Peyer's patch (tissue), 4 donors: ENCODE measurements around the gene ANKRD36. TPM values are rescaled to one million over a fixed set of nuclear protein-coding genes. Genes with fewer than 3 reads are reported as not detected.
"Not testable (repeated sequence)": the region's sequence is repeated elsewhere in the genome, so short reads cannot be mapped to it uniquely, and the experiment has no call there.

Experiments
- DNase-seq, 3 donors: peaks; one replicate each; pipeline ENCODE4 v3.0.0-alpha.2; 2017 to 2019
- H3K27ac ChIP-seq, 4 donors: fragments of 200-600 bp; sonication (generic); one replicate each; pipeline ENCODE4 v1.5.1; 2016 to 2019
- H3K27me3 ChIP-seq, 2 donors: fragments of 200-600 bp; sonication (generic); one replicate each; pipeline ENCODE4 v1.5.1; 2019
- H3K36me3 ChIP-seq, 3 donors: fragments of 200-600 bp; sonication (generic); one replicate each; pipeline ENCODE4 v1.5.1; 2016 to 2019
- H3K4me1 ChIP-seq, 4 donors: fragments of 200-600 bp; sonication (generic); one replicate each; pipeline ENCODE4 v1.5.1; 2016 to 2019
- H3K4me3 ChIP-seq, 4 donors: fragments of 200-600 bp; sonication (generic); 1 replicate in 3 of 4; 2 replicates in 1 of 4; pipeline ENCODE4 v1.5.1; 2016 to 2019; ENCODE audit warnings: mild to moderate bottlenecking in 1 of 4
- H3K9me3 ChIP-seq, 4 donors: fragments of 200-600 bp; sonication (generic); one replicate each; pipeline ENCODE4 v1.5.1; 2016 to 2019; ENCODE audit warnings: mild to moderate bottlenecking in 1 of 4
- POLR2A ChIP-seq, 2 donors: fragments of 450-650 bp; IDR thresholded peaks; one replicate each; pipeline ENCODE4 v1.5.1; 2017; ENCODE audit warnings: antibody characterized with exemption in 2 of 2, mild to moderate bottlenecking in 2 of 2, moderate library complexity in 2 of 2
- total RNA-seq, 4 donors: library from RNA; depleted of rRNA; stranded (reverse); fragments of >200 nt; gene quantifications; one replicate each; pipeline ENCODE4 v1.1.0, GENCODE V29; 2016
- TF ChIP-seq, protein P1 (sequence below), 6 experiments: fragments of 450-650 bp in 4 of 6; fragments of 200-600 bp in 2 of 6; sonication (generic) in 1 of 6; IDR thresholded peaks; one replicate each; pipeline ENCODE4 v1.5.1; 2017 to 2019; ENCODE audit warnings: antibody characterized with exemption in 6 of 6, mild to moderate bottlenecking in 3 of 6, moderate library complexity in 1 of 6

ANKRD36 gene
- total RNA-seq, result 100 to 1,000 TPM in 1 of 4 donors, 10 to 100 TPM in 3; 25.4 to 109 (median 32.0) TPM

DNA sequence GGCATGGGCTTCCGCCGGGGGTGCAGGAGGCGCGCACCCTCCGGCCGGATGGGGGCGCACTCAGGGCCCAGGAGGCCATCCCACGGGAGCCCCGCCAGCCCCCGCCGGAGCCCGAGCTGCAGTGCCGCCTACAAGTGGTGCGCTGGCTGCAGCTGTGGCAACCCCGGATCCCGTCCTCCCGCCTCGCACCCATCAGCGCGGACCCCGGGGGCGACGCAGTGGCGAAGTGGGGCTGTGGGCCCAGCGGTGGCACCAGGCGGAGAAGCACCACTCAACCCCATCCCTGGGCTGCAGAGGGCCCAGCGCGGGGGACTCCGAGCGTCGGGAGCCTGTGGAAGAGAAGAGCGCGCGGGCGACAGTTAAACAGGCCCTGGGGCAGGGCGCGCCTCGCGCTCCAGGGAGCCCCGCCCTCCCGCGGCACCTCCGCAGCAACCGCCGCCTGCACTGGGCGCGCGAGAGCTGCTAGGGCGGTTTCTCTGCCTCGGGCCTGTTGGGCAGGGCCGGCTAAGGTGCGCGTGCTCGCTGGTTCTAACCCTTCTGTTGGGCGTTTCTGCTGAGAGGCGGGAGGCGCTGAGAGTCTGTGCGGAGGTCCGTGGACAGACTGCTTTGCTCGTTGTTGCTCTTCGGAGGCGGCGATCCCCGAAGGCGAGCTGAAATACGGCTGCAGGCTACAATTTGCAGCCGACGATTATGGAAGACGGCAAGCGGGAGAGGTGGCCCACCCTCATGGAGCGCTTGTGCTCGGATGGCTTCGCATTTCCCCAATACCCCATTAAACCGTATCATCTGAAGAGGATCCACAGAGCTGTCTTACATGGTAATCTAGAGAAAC is at the start of gene ANKRD36:
ANKRD36 (plus strand) TSS at position 104 of the 832 bp plus-strand sequence; CDS start at position 691, 587 bp downstream.
- peak; percentile 40 to 69 for TF ChIP-seq POLR2A (IDR thresholded peaks at IDR 0.05)
- TF ChIP-seq, protein P1, sequence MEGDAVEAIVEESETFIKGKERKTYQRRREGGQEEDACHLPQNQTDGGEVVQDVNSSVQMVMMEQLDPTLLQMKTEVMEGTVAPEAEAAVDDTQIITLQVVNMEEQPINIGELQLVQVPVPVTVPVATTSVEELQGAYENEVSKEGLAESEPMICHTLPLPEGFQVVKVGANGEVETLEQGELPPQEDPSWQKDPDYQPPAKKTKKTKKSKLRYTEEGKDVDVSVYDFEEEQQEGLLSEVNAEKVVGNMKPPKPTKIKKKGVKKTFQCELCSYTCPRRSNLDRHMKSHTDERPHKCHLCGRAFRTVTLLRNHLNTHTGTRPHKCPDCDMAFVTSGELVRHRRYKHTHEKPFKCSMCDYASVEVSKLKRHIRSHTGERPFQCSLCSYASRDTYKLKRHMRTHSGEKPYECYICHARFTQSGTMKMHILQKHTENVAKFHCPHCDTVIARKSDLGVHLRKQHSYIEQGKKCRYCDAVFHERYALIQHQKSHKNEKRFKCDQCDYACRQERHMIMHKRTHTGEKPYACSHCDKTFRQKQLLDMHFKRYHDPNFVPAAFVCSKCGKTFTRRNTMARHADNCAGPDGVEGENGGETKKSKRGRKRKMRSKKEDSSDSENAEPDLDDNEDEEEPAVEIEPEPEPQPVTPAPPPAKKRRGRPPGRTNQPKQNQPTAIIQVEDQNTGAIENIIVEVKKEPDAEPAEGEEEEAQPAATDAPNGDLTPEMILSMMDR (IDR thresholded peaks at IDR 0.05), result peak; percentile 34 to 71 (median 64)
- Histone ChIP-seq H3K27ac (peak within 1 kb of the TSS; percentile 86 to 98 (median 96)), H3K4me3 (peak within 1 kb of the TSS; percentile 57 to 89 (median 68))
- not testable (repeated sequence) for H3K27me3 ChIP-seq, H3K9me3 ChIP-seq, H3K36me3 ChIP-seq, H3K4me1 ChIP-seq
- peak; percentile 83 to 93 (median 87) for DNase-seq

DNA sequence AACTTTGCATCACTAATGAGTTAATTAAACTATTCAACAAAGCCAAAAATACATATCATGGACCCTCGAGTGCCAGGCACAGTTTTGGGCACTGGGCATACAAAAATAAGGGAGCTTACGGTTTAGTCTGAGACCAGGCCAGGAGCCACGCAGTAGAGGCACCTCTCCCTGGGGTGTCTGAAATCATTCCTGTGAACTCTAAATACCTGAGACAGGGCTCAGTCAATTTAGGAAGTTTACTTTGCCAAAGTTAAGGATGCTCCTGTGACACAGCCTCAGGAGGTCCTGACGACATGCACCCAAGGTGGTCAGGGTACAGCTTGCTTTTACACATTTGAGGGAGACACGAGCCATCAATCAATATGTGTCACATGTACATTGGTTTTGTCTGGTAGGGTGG is 46.9 kb upstream of the ANKRD36 start:
- H3K36me3 ChIP-seq, H3K4me1 ChIP-seq, H3K9me3 ChIP-seq, DNase-seq, H3K27ac ChIP-seq, H3K27me3 ChIP-seq, H3K4me3 ChIP-seq: not testable (repeated sequence)

DNA sequence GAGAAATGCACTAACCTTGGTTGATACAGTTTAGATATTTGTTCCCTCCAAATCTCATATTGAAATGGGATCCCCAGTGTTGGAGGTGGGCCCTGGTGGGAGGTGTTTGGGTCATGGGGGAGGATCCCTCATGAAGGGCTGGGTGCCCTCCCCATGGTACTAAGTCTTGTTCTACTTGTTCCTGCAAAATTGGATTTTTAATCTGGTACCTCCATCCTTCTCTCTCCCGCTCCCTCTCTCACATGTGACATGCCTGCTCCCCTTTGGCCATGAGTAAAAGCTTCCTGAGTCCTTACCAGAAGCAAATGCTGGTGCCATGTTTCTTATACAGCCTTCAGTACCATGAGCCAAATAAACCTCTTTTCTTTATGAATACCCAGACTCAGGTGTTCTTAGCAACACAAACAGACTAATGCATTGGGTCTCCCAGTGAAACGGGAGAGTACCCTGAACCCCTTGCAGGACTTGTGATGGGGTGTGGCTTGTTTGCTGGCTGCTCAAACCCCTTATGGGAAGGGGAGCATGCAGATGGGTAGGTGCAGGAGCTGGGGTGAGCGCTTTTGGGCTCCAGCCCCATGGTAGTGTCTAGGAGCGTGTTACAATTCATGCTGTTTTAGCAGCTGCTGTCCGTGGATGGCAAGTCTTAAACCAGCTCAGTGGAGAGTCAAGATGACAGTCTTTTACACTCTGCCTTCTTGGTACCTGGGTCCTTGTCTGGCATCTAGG is 45.5 kb upstream of the ANKRD36 start:
- no peaks in the 10 kb centered on the region for H3K36me3 ChIP-seq
- no peaks in the 10 kb centered on the region for H3K27me3 ChIP-seq
- H3K9me3 ChIP-seq, result no peaks in the 10 kb centered on the region
- no peak for TF ChIP-seq POLR2A (IDR thresholded peaks at IDR 0.05)
- TF ChIP-seq, protein P1 (IDR thresholded peaks at IDR 0.05), result no peak
- DNase-seq, result no peak
- no peak overlapping the region for H3K4me3 ChIP-seq
- H3K4me1 ChIP-seq, result no peaks in the 10 kb centered on the region
- H3K27ac ChIP-seq, result no peak overlapping the region

DNA sequence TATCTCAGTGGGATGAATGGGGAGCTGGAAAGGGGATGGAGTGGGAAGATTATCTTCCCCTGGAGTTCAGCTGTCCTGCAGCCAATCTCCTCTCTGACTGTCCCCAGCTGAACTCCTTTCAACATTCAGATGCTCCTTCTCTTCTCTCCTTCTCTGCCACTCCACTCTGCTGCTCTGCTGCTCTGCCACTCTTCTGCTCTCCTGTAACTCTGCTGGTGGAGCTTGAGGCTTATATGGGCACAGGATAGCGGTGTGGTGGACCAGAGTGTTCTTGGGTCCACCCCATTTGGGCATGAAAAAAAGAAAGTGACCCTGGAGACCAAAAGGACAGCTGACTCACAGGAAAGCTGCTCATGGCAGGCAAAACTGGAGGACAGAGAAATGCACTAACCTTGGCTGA is 44.9 kb upstream of the ANKRD36 start:
- no peaks in the 10 kb centered on the region for H3K27me3 ChIP-seq
- no peak for DNase-seq

DNA sequence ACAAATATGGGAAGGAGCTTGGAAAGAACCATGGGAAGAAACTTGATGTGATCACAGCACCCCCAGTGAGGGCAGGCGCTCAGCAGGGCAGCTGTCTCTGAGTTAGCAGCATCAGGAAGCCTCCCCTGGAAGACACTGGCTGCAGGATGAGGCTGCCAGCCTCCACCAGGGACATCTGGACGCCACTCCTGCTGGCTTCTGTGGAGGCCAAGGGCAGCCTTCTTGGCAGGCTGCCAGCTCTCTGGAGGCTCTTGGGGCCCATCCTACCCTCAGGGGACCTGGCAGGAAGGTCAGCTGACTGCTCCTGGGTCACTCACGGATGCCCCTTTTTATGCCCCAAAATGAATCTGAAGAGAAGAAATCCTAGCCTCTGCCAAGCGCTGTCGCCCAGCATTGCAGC is 44.2 kb upstream of the ANKRD36 start:
- H3K4me1 ChIP-seq, H3K9me3 ChIP-seq: not testable (repeated sequence)

More for the DNA sequence above, 44.9 kb upstream of the ANKRD36 start:
- no peak for TF ChIP-seq POLR2A (IDR thresholded peaks at IDR 0.05)
- TF ChIP-seq, protein P1 (IDR thresholded peaks at IDR 0.05), result no peak
- Histone ChIP-seq H3K27ac (no peak overlapping the region), H3K36me3 (no peaks in the 10 kb centered on the region), H3K9me3 (no peaks in the 10 kb centered on the region), H3K4me3 (no peak overlapping the region), H3K4me1 (no peaks in the 10 kb centered on the region)

DNA sequence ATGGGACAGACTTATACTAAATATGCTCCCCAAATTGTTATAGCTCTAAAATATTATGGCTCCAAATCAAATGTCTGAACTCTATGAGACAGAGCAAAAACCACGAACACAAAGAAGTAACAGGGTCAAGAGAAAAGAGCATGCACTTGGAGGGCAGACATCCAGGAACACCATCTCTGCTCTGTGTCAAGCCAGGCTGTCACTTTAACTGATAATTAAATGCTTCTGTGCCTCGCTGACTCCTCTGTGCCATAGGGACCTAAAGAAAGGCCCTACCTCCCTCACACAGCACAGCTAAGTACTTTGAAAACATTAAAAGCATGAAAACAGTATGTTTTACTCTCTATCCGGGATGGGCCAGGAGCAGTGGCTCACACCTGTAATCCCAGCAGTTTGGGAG is 42.0 kb upstream of the ANKRD36 start:
- not testable (repeated sequence) for H3K27ac ChIP-seq, H3K9me3 ChIP-seq, H3K4me3 ChIP-seq, H3K36me3 ChIP-seq, H3K27me3 ChIP-seq, DNase-seq, H3K4me1 ChIP-seq

More for the DNA sequence above, 44.2 kb upstream of the ANKRD36 start:
- not testable (repeated sequence) for H3K4me3 ChIP-seq, H3K27ac ChIP-seq, DNase-seq, H3K36me3 ChIP-seq, H3K27me3 ChIP-seq

DNA sequence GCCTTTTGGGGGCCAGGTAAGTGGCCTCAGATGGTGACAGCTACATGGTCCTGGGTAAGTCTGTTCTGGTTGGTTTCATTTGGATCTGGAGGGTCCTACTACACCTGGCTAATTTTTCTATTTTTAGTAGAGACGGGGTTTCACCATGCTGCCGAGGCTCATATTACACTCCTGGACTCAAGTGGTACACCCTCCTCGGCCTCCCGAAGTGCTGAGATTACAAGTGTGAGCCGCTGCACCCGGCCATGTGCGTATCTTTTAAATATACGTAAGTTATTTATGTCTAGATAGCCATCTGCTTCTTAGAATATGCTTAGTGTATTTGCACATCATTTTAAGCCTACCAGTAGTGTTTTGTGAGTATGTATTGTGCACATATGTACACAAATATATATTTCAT is 35.7 kb upstream of the ANKRD36 start:
- not testable (repeated sequence) for H3K27ac ChIP-seq, H3K9me3 ChIP-seq, H3K4me3 ChIP-seq, H3K4me1 ChIP-seq, H3K27me3 ChIP-seq, DNase-seq, H3K36me3 ChIP-seq

DNA sequence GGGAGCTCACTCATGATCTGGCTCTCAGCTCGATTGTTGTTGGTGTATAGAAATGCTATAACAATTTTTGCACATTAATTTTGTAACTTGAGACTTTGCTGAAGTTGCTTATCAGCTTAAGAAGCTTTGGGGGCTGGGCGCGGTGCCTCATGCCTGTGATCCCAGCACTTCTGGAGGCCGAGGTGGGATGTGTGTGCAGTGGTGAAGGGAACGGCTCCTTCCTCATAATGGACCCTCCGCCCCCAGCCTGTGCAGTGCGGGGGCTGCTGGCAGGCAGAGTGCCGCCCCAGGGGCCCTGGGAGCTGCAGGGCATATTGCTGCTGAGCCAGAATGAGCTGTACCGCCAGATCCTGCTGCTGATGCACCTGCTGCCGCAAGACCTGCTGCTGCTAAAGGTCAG is 32.1 kb upstream of the ANKRD36 start:
- H3K4me1 ChIP-seq, H3K27me3 ChIP-seq, H3K27ac ChIP-seq, DNase-seq, H3K9me3 ChIP-seq, H3K4me3 ChIP-seq, H3K36me3 ChIP-seq: not testable (repeated sequence)

DNA sequence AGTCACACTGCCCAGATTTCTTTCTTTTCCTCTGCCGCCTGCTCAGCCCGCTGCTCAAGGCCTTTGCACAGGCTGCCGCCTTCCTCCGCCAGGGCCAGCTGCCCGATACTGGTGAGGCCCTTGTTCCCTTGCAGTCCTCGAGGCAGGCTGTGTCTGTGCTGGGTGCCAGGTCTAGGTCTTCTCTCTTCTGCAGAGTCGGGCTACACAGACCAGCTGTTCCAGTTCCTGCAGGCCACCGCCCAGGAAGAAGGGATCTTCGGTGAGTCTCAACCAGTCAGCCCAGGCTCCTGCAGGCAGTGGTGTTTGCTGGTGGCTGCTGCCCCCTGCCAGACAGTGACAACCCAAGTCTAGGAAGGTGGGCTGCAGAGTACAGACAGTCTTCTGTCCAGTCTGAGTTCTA is 30.7 kb upstream of the ANKRD36 start:
- not testable (repeated sequence) for H3K4me3 ChIP-seq

DNA sequence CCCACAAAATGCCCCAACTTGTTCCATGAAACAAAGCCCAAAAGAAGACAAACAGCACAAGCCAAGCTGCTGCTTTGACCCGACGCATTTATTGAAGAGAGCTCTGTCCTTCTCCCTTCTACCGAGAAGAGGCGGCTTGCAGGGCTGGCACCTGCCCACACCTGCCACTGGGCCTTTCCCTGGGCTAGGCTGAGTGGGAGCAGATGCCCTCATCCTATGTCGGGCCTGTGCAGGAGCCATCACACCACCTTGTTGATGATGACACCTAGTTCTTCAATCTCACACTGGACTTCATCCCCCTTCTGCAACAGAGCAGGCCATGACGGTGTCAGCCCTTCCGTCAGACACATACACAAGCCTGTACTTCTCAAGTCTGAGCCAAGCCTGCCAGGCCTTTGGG is 29.4 kb upstream of the ANKRD36 start:
- H3K27ac ChIP-seq, H3K4me3 ChIP-seq, H3K9me3 ChIP-seq, DNase-seq, H3K27me3 ChIP-seq, H3K36me3 ChIP-seq, H3K4me1 ChIP-seq: not testable (repeated sequence)

More for the DNA sequence above, 30.7 kb upstream of the ANKRD36 start:
- not testable (repeated sequence) for H3K36me3 ChIP-seq, H3K27ac ChIP-seq, DNase-seq, H3K4me1 ChIP-seq, H3K27me3 ChIP-seq, H3K9me3 ChIP-seq

DNA sequence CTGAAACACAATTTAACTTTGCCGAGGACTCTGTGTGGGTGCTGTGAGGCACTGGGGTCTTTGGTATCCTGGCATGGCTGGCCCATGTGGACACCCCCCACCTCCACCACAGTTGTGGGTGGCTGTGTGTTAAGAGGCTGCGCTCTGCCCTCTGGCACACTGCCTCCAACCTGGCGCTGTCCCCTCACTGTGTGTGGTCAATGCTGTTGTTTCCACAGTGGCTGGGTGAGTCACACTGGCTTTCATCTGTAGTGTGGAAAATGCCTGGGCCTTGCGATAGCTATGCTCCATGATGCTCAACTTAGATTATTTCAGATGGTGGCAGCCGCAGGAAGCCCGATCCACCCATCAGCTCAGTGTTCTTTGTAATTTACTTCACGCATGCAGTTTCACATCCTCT is 27.9 kb upstream of the ANKRD36 start:
- DNase-seq, H3K4me3 ChIP-seq, H3K36me3 ChIP-seq, H3K27ac ChIP-seq, H3K4me1 ChIP-seq, H3K9me3 ChIP-seq, H3K27me3 ChIP-seq: not testable (repeated sequence)
